HepG2 (cell line): ENCODE results near the gene STIM1. TPM values are rescaled to one million over a fixed set of nuclear protein-coding genes. Genes with fewer than 3 reads are reported as not detected.

Source experiments
- ATAC-seq: fragments of 200-7000 bp; cut with Tn5 transposase; 3 replicates; pipeline ENCODE4 v1.9.1; 2020; ENCODE audit warnings: mild to moderate bottlenecking, moderate library complexity
- BruUV-seq: library from RNA; stranded (reverse); fragments of 400-500 nt; replicated peaks from 2 replicates; lab custom pipeline; 2021; lab: Mats Ljungman, UMichigan
- CTCF ChIA-PET: fragments of 300-600 bp; formaldehyde crosslinking; extraction: SDS; loops from one replicate; lab custom pipeline; 2021; ENCODE audit warnings: low total read pairs, inconsistent platforms, low intra/inter-chr PET ratio; lab: Yijun Ruan, JAX
- POLR2A ChIA-PET: fragments of 350-600 bp; sonication (Branson Sonifier 250); formaldehyde crosslinking; loops from one replicate; lab custom pipeline; 2020; ENCODE audit warnings: antibody characterized with exemption, inconsistent platforms; lab: Yijun Ruan, JAX
- DNase-seq: peaks from one replicate; pipeline ENCODE4 v3.0.0-alpha.2; 2015; ENCODE audit warnings: low spot score
- FAIRE-seq: peaks from 3 replicates; lab custom pipeline; 2011; peaks lifted over from hg19 to GRCh38; lab: Jason Lieb, UNC
- H2AFZ ChIP-seq: one replicate; pipeline ENCODE4 v1.6.1; 2011; ENCODE audit warnings: low read length, inconsistent platforms
- H3K27ac ChIP-seq: fragments of 300-600 bp; 3 replicates; pipeline ENCODE4 v1.8.0; 2011; ENCODE audit warnings: mixed run types, mild to moderate bottlenecking, mixed read lengths, low read length, inconsistent platforms; ENCODE audit not compliant: insufficient read depth; ENCODE audit errors: extremely low read length
- H3K27me3 ChIP-seq, 2 experiments: fragments of 200-600 bp in 1 of 2; 2 replicates in 1 of 2; 3 replicates in 1 of 2; pipeline versions ENCODE4 v1.6.0 to v1.8.0; 2011; ENCODE audit warnings: low read length in 2 of 2, mild to moderate bottlenecking in 2 of 2, moderate library complexity in 2 of 2, inconsistent platforms in 1 of 2; ENCODE audit not compliant: insufficient read depth in 2 of 2, control insufficient read depth in 1 of 2
- H3K36me3 ChIP-seq, 2 experiments: fragments of 200-600 bp in 1 of 2; replicated peaks in 1 of 2; 2 replicates in 1 of 2; 3 replicates in 1 of 2; pipeline versions ENCODE4 v1.5.1 to v1.8.0; 2011; ENCODE audit warnings: low read length in 2 of 2, inconsistent platforms in 1 of 2; ENCODE audit not compliant: insufficient read depth in 2 of 2, control insufficient read depth in 1 of 2
- H3K4me1 ChIP-seq: 2 replicates; pipeline ENCODE4 v1.5.1; 2012; ENCODE audit warnings: low read length, inconsistent platforms; ENCODE audit not compliant: insufficient read depth
- H3K4me2 ChIP-seq: 2 replicates; pipeline ENCODE4 v1.6.0; 2011; ENCODE audit warnings: low read depth, low read length, inconsistent platforms
- H3K4me3 ChIP-seq, 3 experiments: fragments of 200-600 bp in 1 of 3; sonication (generic), shearing (Covaris generic) in 1 of 3; replicated peaks in 1 of 3; 2 replicates each; pipeline ENCODE4 v1.5.1; 2011 to 2016; ENCODE audit warnings: low read length in 3 of 3, inconsistent platforms in 2 of 3, low read depth in 2 of 3, mild to moderate bottlenecking in 2 of 3, control low read depth in 1 of 3, mixed read lengths in 1 of 3; ENCODE audit not compliant: insufficient read depth in 1 of 3
- H3K79me2 ChIP-seq: one replicate; pipeline ENCODE4 v1.6.1; 2011; ENCODE audit warnings: low read length, inconsistent platforms; ENCODE audit not compliant: insufficient read depth
- H3K9ac ChIP-seq: 2 replicates; pipeline ENCODE4 v1.6.0; 2011; ENCODE audit warnings: mild to moderate bottlenecking, low read depth, low read length, inconsistent platforms; ENCODE audit not compliant: insufficient read depth
- H3K9me3 ChIP-seq: 2 replicates; pipeline ENCODE4 v1.5.1; 2012; ENCODE audit warnings: mild to moderate bottlenecking, low read length
- H4K20me1 ChIP-seq: 2 replicates; pipeline ENCODE4 v1.6.0; 2011; ENCODE audit warnings: inconsistent platforms, mild to moderate bottlenecking, low read length, moderate library complexity; ENCODE audit not compliant: insufficient read depth
- ELF4 ChIP-seq: sonication (generic); formaldehyde crosslinking; IDR thresholded peaks from 2 replicates; pipeline ENCODE4 v1.5.0; 2020; ENCODE audit warnings: missing genetic modification reagents, mild to moderate bottlenecking, moderate library complexity, borderline replicate concordance
- ESRRA ChIP-seq: sonication (generic); formaldehyde crosslinking; IDR thresholded peaks from 2 replicates; pipeline ENCODE4 v1.5.1; 2020; ENCODE audit warnings: mild to moderate bottlenecking, low read depth, missing genetic modification reagents
- GATAD2A ChIP-seq: IDR thresholded peaks from 2 replicates; pipeline ENCODE4 v1.6.1; 2016
- HNRNPK ChIP-seq: fragments of 200-400 bp; formaldehyde crosslinking; IDR thresholded peaks from 2 replicates; pipeline ENCODE4 v1.6.1; 2018; ENCODE audit warnings: low read length, low read depth, moderate library complexity, mild to moderate bottlenecking; ENCODE audit not compliant: poor library complexity, severe bottlenecking
- HNRNPL ChIP-seq: fragments of 200-400 bp; formaldehyde crosslinking; IDR thresholded peaks from 2 replicates; pipeline ENCODE4 v1.6.1; 2017; ENCODE audit warnings: mild to moderate bottlenecking, low read depth, low read length
- HOXA3 ChIP-seq: sonication (generic); formaldehyde crosslinking; IDR thresholded peaks from 2 replicates; pipeline ENCODE4 v1.5.0; 2020; ENCODE audit warnings: missing genetic modification reagents
- KLF11 ChIP-seq: IDR thresholded peaks from 2 replicates; pipeline ENCODE4 v1.6.1; 2016; ENCODE audit warnings: missing compliant biosample characterization
- KLF6 ChIP-seq: IDR thresholded peaks from 2 replicates; pipeline ENCODE4 v1.8.0; 2016; ENCODE audit warnings: missing biosample characterization, missing genetic modification reagents
- RFXANK ChIP-seq: IDR thresholded peaks from 2 replicates; pipeline ENCODE4 v1.6.1; 2016
- ZBTB49 ChIP-seq: sonication (generic); formaldehyde crosslinking; IDR thresholded peaks from 2 replicates; pipeline ENCODE4 v1.4.0; 2020; ENCODE audit warnings: missing genetic modification reagents, borderline replicate concordance
- ZFP82 ChIP-seq: sonication (generic); formaldehyde crosslinking; IDR thresholded peaks from 2 replicates; pipeline ENCODE4 v1.5.1; 2020; ENCODE audit warnings: mild to moderate bottlenecking, missing genetic modification reagents, borderline replicate concordance
- ZNF280D ChIP-seq: sonication (generic); formaldehyde crosslinking; IDR thresholded peaks from 2 replicates; pipeline ENCODE4 v1.5.1; 2020; ENCODE audit warnings: mild to moderate bottlenecking, missing genetic modification reagents
- ZNF335 ChIP-seq: sonication (generic); formaldehyde crosslinking; IDR thresholded peaks from 2 replicates; pipeline ENCODE4 v1.4.0; 2020; ENCODE audit warnings: missing genetic modification reagents
- ZNF597 ChIP-seq: sonication (generic); formaldehyde crosslinking; IDR thresholded peaks from 2 replicates; pipeline ENCODE4 v1.5.0; 2020; ENCODE audit warnings: missing genetic modification reagents
- WGBS: methylation state at CpG from one replicate; pipeline ENCODE4 v1.1.6; 2017; ENCODE audit warnings: low lambda C conversion rate; 5-methylcytosine and 5-hydroxymethylcytosine counted together
- in situ Hi-C: cut with HindIII; loops from 2 replicates; pipeline ENCODE4 v1.10.0; 2017; ENCODE audit warnings: low pct_unique_long_range_greater_than_20kb; ENCODE audit not compliant: extremely low pct_ligation_motif_present
- intact Hi-C: fragments of 100-400 bp; cut with micrococcal nuclease; formaldehyde crosslinking; loops from one replicate; pipeline ENCODE4 v1.10.0; 2022; ENCODE audit not compliant: unreplicated experiment
- polyA plus RNA-seq, 8 experiments: library from polyadenylated mRNA; depleted of rRNA in 3 of 8; stranded (reverse) in 7 of 8; unstranded in 1 of 8; fragments of >200 nt; fragmentation: Illumina TruSeq in 4 of 8; extraction: Trizol in 4 of 8; gene quantifications; 2 replicates each; pipeline versions ENCODE4 v1.2.1 to v1.2.3, GENCODE V29; 2011 to 2016; ENCODE audit warnings: low read depth in 4 of 8, missing spikeins in 1 of 8, mixed read lengths in 1 of 8; ENCODE audit not compliant: insufficient read depth in 1 of 8
- total RNA-seq, 5 experiments: library from RNA; depleted of rRNA; stranded (reverse); fragments of >200 nt; fragmentation: Illumina TruSeq; extraction: Trizol; gene quantifications; 2 replicates each; pipeline ENCODE4 v1.2.3, GENCODE V29; 2016; ENCODE audit warnings: low read depth in 1 of 5
- TF ChIP-seq, protein P1 (sequence below): sonication (generic); formaldehyde crosslinking; IDR thresholded peaks from 2 replicates; pipeline ENCODE4 v1.8.1; 2023; ENCODE audit warnings: missing genetic modification reagents, inconsistent platforms, borderline replicate concordance

The STIM1 gene
- total and polyA plus RNA-seq, 2 of the 13 experiments (the other 11 are each of a cell fraction or from before 2014, with no cell fraction given), result 19.2 to 28.5 TPM

- WGBS, result 94% methylated on average over 5 of the region's 5 CpGs
- Histone ChIP-seq H3K4me2 (no peak overlapping the region), H4K20me1 (peaks cover 5% of the 10 kb centered on the region; the same call in 1 of the 2 replicates), H3K9me3 (no peaks in the 10 kb centered on the region), H3K27me3 (no peaks in the 10 kb centered on the region; a peak in 1 of 5 replicates), H3K36me3 (peaks cover 2 to 4% of the 10 kb centered on the region in 2 experiments; a peak in 4 of 5 replicates), H3K27ac (no peak overlapping the region), H3K4me1 (peaks cover 64% of the 10 kb centered on the region), H3K9ac (no peak overlapping the region), H2AFZ (no peak overlapping the region), H3K4me3 (no peak overlapping the region), H3K79me2 (peaks cover 27% of the 10 kb centered on the region)
- intact Hi-C loops, result no loop called here
- no peak for DNase-seq
- no peak for ATAC-seq
- FAIRE-seq, result no peak
- POLR2A ChIA-PET, result no interaction called here
- in situ Hi-C loops, result no loop called here
- CTCF ChIA-PET, result no interaction called here
- no peak for TF ChIP-seq ELF4 (CRISPR knock-in tag)
- TF ChIP-seq HNRNPL, result no peak
- no peak for TF ChIP-seq HOXA3 (CRISPR knock-in tag)
- TF ChIP-seq RFXANK (CRISPR knock-in tag), result no peak
- TF ChIP-seq ZFP82 (CRISPR knock-in tag), result no peak
- TF ChIP-seq, protein P1, sequence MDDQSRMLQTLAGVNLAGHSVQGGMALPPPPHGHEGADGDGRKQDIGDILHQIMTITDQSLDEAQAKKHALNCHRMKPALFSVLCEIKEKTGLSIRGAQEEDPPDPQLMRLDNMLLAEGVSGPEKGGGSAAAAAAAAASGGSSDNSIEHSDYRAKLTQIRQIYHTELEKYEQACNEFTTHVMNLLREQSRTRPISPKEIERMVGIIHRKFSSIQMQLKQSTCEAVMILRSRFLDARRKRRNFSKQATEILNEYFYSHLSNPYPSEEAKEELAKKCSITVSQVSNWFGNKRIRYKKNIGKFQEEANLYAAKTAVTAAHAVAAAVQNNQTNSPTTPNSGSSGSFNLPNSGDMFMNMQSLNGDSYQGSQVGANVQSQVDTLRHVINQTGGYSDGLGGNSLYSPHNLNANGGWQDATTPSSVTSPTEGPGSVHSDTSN (CRISPR knock-in tag), result no peak
- TF ChIP-seq ZNF597 (CRISPR knock-in tag), result no peak
- TF ChIP-seq KLF6 (CRISPR knock-in tag), result no peak
- no peak for TF ChIP-seq ZBTB49 (CRISPR knock-in tag)
- no peak for TF ChIP-seq ESRRA (CRISPR knock-in tag)
- TF ChIP-seq ZNF280D, result no peak
- no peak for TF ChIP-seq GATAD2A (CRISPR knock-in tag)
- no peak for TF ChIP-seq HNRNPK
- TF ChIP-seq KLF11, result no peak
- no peak for TF ChIP-seq ZNF335 (CRISPR knock-in tag)
- BruUV-seq, result no TSS peak
Measured at GRCh38 chr11:3836903-3837302, 18.6 kb upstream of the STIM1 start.
